ENCODE data around the gene ORC6. TPM values are rescaled to one million over a fixed set of nuclear protein-coding genes. Genes with fewer than 3 reads are reported as not detected.

Gene ORC6
- total RNA-seq, 1 donor from 2014 or later, result 122 TPM

DNA sequence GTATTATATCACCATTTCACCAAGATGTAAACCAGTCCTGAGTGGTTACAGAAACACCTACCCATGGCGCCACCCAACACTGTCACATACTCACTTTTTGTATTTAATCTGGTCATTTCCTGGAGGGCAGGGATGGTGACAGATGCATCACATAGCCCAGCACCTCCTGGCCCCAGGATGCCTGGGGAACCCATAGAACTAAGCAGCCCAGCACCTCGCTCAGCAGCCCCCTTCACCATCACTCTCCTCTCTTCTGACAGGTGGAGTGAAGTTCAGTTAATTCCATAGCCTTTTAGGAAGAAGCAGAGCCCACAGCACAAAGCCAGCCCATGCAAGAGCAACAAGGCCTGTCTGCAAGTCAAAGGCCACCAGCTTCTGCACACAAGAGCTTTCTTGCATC, 31.2 kb downstream of the ORC6 start:
- TF ChIP-seq EZH2phosphoT487 (IDR thresholded peaks at IDR 0.05), result no peak
- TF ChIP-seq EZH2 (IDR thresholded peaks at IDR 0.05), result no peak
- TF ChIP-seq CTCF (IDR thresholded peaks at IDR 0.05), result no peak
- H3K4me1 Mint-ChIP-seq, result no peaks in the 10 kb centered on the region
- no peaks in the 10 kb centered on the region for H4K20me1 ChIP-seq (ENCODE audit: low read depth)
- no peak for DNase-seq (ENCODE audit: low spot score)
- peaks cover 2% of the 10 kb centered on the region for H3K27me3 Mint-ChIP-seq (ENCODE audit: insufficient read depth, low read depth)
- peaks cover 7% of the 10 kb centered on the region for H3K9me3 Mint-ChIP-seq
- H3K27ac Mint-ChIP-seq, result no peak overlapping the region
- no peak overlapping the region for H3K4me3 ChIP-seq
- H3K36me3 Mint-ChIP-seq, result no peaks in the 10 kb centered on the region
- H3K27me3 ChIP-seq, result no peaks in the 10 kb centered on the region
- H3F3A ChIP-seq (ENCODE audit: low read depth), result no peaks in the 10 kb centered on the region
- H3K4me2 ChIP-seq, result no peak overlapping the region
- H3K9me3 ChIP-seq (ENCODE audit: low read depth), result no peaks in the 10 kb centered on the region
- no peaks in the 10 kb centered on the region for H3K79me2 ChIP-seq (ENCODE audit: low read depth)
- no peak overlapping the region for H3K9ac ChIP-seq
- no peak overlapping the region for H2AFZ ChIP-seq (replicated peaks)
- no peak overlapping the region for H3K27ac ChIP-seq
- no peaks in the 10 kb centered on the region for H3K4me1 ChIP-seq
- no peak overlapping the region for H3K4me3 Mint-ChIP-seq
- H3K36me3 ChIP-seq, result no peaks in the 10 kb centered on the region

GRCh38 chr16:46721885-46722284, 32.4 kb downstream of the ORC6 start:
- no peak overlapping the region for H2AFZ ChIP-seq (replicated peaks)
- H3K27ac ChIP-seq, result no peak overlapping the region
- no peak overlapping the region for H3K4me3 ChIP-seq
- Mint-ChIP-seq H3K9me3 (peaks cover 12% of the 10 kb centered on the region), H3K4me1 (no peaks in the 10 kb centered on the region), H3K27me3 (ENCODE audit: insufficient read depth, low read depth) (peaks cover 2% of the 10 kb centered on the region), H3K4me3 (no peak overlapping the region), H3K36me3 (no peaks in the 10 kb centered on the region), H3K27ac (no peak overlapping the region)
- no peaks in the 10 kb centered on the region for H3K4me1 ChIP-seq
- H3K36me3 ChIP-seq, result no peaks in the 10 kb centered on the region
- H3K4me2 ChIP-seq, result no peak overlapping the region
- H4K20me1 ChIP-seq (ENCODE audit: low read depth), result no peaks in the 10 kb centered on the region
- TF ChIP-seq CTCF (IDR thresholded peaks at IDR 0.05) (no peak), EZH2 (IDR thresholded peaks at IDR 0.05) (no peak), EZH2phosphoT487 (IDR thresholded peaks at IDR 0.05) (no peak)
- no peaks in the 10 kb centered on the region for H3K27me3 ChIP-seq
- H3K9ac ChIP-seq, result no peak overlapping the region
- no peaks in the 10 kb centered on the region for H3K79me2 ChIP-seq (ENCODE audit: low read depth)
- no peaks in the 10 kb centered on the region for H3K9me3 ChIP-seq (ENCODE audit: low read depth)
- H3F3A ChIP-seq (ENCODE audit: low read depth), result no peaks in the 10 kb centered on the region
- DNase-seq (ENCODE audit: low spot score), result no peak

DNA sequence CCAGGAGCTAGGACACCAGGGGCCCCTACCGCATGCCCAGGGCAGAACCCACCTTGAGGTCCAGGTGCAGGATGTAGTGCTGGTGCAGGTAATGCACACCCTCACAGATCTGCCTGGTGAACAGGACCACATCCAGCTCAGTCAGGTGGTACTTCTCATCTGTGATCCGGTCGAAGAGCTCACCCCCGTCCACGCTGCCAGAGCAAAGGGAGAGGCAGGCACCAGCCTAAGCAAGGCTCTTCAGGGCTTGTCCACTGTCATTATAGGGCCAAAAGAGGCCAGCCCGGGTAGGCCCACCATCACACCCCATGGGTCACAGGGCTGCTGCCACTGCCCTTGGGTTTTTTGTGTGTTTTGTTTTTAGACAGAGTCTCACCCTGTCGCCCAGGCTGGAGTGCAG, 37.7 kb downstream of the ORC6 start:
- no peaks in the 10 kb centered on the region for H3K4me1 ChIP-seq
- Mint-ChIP-seq H3K36me3 (no peaks in the 10 kb centered on the region), H3K9me3 (peaks cover 12% of the 10 kb centered on the region), H3K27me3 (ENCODE audit: insufficient read depth, low read depth) (peaks cover 3% of the 10 kb centered on the region), H3K4me3 (no peak overlapping the region), H3K4me1 (no peaks in the 10 kb centered on the region), H3K27ac (no peak overlapping the region)
- H3K9ac ChIP-seq, result no peak overlapping the region
- H3K27ac ChIP-seq, result no peak overlapping the region
- TF ChIP-seq EZH2phosphoT487 (IDR thresholded peaks at IDR 0.05) (no peak), CTCF (IDR thresholded peaks at IDR 0.05) (no peak), EZH2 (IDR thresholded peaks at IDR 0.05) (no peak)
- no peak overlapping the region for H2AFZ ChIP-seq (replicated peaks)
- DNase-seq (ENCODE audit: low spot score), result no peak
- no peaks in the 10 kb centered on the region for H3F3A ChIP-seq (ENCODE audit: low read depth)
- no peaks in the 10 kb centered on the region for H3K9me3 ChIP-seq (ENCODE audit: low read depth)
- no peak overlapping the region for H3K4me2 ChIP-seq
- no peak overlapping the region for H3K4me3 ChIP-seq
- no peaks in the 10 kb centered on the region for H4K20me1 ChIP-seq (ENCODE audit: low read depth)
- no peaks in the 10 kb centered on the region for H3K27me3 ChIP-seq
- H3K79me2 ChIP-seq (ENCODE audit: low read depth), result no peaks in the 10 kb centered on the region
- H3K36me3 ChIP-seq, result no peaks in the 10 kb centered on the region

All from neural progenitor cell (in vitro differentiated cells).